Loucy (cell line): ENCODE results near the gene CCDC81.
"Not testable (repeated sequence)": the region's sequence is repeated elsewhere in the genome, so short reads cannot be mapped to it uniquely, and the experiment has no call there.

Experiments used
- EZH2phosphoT487 ChIP-seq: fragments of 200-600 bp; IDR thresholded peaks from 2 replicates; pipeline ENCODE4 v1.6.1; 2018; ENCODE audit warnings: antibody characterized with exemption, mild to moderate bottlenecking, moderate library complexity, borderline replicate concordance
- TF ChIP-seq, protein P1 (sequence below): fragments of 200-600 bp; sonication (generic); conservative IDR thresholded peaks from 2 replicates; pipeline ENCODE4 v1.5.1; 2014; ENCODE audit warnings: mild to moderate bottlenecking, antibody characterized with exemption, low read length

GRCh38 chr11:86423488-86423887, 48.8 kb downstream of the CCDC81 start:
- TF ChIP-seq, protein P1, sequence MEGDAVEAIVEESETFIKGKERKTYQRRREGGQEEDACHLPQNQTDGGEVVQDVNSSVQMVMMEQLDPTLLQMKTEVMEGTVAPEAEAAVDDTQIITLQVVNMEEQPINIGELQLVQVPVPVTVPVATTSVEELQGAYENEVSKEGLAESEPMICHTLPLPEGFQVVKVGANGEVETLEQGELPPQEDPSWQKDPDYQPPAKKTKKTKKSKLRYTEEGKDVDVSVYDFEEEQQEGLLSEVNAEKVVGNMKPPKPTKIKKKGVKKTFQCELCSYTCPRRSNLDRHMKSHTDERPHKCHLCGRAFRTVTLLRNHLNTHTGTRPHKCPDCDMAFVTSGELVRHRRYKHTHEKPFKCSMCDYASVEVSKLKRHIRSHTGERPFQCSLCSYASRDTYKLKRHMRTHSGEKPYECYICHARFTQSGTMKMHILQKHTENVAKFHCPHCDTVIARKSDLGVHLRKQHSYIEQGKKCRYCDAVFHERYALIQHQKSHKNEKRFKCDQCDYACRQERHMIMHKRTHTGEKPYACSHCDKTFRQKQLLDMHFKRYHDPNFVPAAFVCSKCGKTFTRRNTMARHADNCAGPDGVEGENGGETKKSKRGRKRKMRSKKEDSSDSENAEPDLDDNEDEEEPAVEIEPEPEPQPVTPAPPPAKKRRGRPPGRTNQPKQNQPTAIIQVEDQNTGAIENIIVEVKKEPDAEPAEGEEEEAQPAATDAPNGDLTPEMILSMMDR, result not testable (repeated sequence)
- TF ChIP-seq EZH2phosphoT487, result not testable (repeated sequence)
